Hindlimb muscle (tissue), 1 donor: ENCODE results near the gene FCRL1. TPM values are rescaled to one million over a fixed set of nuclear protein-coding genes. Genes with fewer than 3 reads are reported as not detected.

Experiments
- DNase-seq: peaks from one replicate; pipeline ENCODE4 v3.0.0-alpha.2; 2013
- polyA plus RNA-seq: library from polyadenylated mRNA; unstranded; fragments of 120-200 nt; gene quantifications from one replicate; pipeline ENCODE4 v1.2.1, GENCODE V29; 2013; ENCODE audit not compliant: insufficient read length

Gene FCRL1, protein sequence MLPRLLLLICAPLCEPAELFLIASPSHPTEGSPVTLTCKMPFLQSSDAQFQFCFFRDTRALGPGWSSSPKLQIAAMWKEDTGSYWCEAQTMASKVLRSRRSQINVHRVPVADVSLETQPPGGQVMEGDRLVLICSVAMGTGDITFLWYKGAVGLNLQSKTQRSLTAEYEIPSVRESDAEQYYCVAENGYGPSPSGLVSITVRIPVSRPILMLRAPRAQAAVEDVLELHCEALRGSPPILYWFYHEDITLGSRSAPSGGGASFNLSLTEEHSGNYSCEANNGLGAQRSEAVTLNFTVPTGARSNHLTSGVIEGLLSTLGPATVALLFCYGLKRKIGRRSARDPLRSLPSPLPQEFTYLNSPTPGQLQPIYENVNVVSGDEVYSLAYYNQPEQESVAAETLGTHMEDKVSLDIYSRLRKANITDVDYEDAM
- polyA plus RNA-seq, result 0.09 TPM

DNA sequence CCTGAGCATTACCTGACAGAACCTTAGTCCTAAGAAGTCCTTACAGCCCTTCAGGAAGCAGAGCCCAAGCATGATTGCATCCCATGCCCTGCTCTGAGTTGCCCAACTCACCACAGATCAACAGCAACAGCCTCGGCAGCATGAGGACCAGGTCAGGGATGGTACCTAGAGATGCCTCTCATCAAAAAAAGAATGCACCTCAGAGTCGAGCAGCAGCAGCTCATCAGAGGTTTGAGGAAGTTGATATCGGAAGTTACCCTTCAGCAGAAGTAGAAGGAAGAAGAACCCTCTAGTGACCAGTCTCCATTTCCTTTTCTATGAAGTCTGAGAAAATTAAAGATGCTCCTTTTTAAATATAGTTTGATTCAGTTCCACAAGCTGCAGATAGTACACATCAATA lies at the start of gene FCRL1:
TSS of gene FCRL1 (minus strand) at position 225 of the 400 bp plus-strand sequence. CDS start at position 142, 83 bp downstream.
- DNase-seq, result no peak

DNA sequence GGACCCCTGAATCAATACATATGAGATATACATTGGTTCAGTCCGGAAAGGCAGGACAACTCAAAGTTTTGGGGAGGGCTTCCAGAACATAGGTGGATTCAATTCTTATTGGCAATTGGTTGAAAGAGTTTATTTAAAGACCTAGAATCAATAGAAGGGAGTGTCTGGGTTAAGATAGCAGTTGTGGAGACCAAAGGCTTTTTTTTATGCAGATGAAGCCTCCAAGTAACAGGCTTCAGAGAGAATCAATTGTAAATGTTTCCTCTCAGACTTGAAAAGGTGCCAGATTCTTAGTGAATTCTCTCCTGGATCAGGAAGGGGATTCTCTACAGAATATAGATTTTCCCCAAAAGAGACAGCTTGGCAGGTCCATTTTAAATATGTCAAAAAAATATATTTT lies 48.7 kb upstream of the FCRL1 start:
- DNase-seq, result no peak

DNA sequence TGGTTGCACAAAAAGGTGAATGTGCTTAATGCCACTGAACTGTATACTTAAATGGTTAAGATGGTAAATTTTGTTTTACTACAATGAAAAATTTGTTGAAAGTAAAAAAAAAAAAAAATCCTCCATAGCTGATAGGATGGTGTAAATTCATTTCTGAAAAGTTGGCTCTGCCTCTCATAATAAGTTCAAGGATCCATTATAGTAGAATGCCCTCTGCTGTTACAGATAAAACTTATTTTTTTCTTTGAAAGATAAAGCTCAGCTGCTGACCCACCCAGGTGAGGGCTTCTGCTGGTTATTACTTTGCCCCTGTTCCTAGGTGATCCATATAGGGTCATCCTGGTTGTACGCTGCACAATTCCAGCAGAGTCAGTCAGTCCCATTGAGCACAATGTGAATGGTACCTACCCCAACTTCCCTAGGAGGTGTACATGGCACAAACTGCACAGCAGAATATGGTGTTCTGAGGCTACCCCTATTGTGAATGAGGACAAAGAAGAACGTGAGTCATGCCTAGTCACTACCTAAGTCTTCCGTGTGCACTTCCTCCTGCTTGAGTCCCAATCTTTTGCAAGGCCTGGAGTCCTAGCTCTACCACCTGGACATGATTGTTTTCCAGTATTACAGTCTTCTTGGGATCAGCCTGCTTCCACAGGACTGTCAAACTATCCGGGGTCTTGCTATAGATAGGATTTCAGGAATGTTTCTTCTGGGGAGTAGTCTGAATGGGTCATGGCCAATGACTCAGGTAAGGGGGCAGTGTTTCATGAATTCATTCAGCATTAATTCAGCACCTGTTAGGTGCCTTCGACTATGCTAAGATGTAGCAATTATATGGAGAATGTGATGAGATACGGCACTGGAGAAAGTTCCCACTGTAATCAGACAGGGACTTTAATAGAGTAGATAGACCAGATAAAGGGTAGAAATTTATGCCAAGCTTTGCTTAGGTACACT lies 42.5 kb upstream of the FCRL1 start:
- DNase-seq, result no peak

DNA sequence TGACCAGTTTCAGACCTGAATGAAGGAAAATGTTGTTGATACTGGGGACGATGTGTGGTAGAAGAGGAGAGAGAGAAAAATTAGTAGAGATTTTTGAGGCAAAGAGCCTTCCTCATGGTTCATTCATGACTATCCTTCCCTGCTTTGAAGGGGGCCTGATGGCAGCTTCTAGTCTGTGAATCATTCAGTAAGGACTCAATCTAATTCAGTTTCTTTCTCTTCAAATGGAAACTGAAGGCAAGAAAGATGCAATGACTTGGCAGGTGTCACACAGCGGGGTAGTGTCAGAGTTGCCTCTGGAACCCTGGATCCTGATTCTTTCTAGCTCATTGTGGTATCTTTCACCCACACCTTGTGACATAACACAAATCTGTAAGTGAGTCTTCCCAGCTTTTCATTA lies 36.6 kb upstream of the FCRL1 start:
- no peak for DNase-seq

DNA sequence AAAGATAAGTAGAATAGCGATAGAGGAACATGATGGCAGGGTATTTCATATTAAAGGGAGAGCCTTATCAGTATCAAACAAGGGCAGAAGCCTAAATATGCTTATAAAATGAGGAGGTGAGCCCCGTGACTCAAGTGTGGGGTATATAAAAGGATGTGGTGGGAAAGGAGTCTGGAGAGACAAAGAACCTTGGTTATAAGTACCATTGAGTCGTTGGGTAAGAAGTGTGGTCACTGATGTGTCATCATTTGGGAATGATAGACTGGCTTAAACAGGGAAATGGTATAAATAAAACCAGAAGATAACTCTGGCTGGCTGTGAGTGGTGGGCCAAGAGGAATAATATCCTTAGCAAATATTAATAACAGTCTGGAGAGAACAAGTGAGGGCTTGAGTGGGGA lies 32.6 kb upstream of the FCRL1 start:
- no peak for DNase-seq

DNA sequence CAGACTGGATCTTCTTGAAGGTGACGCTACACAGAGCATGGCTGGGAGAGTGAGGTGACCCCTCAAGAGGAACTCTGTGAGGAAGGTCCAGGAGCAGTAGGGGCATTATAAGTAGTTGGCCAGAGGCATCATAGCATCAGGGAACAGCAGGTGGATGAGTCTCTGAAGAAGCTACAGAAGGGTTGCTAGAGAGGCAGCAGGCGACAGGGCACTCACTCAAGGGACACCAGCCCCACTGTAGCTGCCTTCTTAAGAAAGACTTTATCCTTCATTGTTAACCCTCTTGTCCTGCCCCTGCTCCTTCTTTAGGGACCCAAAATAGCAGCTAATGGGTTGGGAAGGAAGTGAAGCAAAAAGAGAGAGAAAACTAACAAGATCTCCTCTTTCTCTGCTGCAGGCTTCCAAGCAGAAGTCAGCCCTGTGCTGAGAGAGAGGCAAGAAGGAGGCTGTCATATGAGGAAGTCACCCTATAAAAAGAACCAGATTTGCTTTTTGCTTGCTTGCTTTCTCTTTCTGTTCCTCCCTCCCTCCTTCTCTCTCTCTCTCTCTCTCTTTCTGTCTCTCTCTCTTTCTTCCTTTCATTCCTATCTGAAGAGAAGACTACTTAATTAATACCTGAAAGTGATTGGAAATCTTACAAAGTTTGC lies 29.4 kb upstream of the FCRL1 start:
- no peak for DNase-seq

DNA sequence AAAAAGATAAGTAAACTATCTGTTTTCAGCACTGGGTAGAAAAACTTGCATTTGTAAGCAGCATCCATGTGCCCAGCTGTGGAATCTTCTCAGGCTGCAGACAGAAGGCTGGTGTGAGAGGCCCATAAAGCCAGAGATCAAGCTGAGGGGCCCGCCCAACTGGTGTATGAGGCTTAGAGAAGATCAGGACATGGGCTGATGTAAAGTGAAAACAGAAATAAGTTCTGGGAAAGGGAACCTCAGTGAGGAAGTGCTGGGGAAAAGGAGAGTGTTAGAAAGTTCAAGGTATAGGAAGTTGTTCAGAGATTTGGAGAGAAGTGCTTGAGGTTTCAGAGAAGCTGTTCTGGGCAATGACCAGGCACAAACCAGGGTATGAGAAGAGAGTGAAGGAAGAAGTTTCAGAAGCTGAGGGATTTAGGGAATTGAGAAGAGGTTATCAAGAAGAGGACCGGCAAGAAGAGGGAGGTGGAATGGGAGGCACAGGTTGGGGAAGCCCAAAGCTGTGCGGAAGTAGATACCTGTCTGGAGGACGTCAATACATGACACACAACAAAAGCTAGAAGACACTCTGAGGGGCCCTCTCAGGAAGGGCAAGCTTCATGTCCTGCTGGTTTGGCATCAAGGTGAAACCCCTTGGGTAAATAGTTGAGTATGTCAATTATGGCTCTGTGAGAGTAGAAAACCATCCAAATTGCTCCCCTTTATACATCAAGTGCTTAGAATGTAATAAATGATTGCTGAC lies 24.3 kb upstream of the FCRL1 start:
- DNase-seq, result no peak

DNA sequence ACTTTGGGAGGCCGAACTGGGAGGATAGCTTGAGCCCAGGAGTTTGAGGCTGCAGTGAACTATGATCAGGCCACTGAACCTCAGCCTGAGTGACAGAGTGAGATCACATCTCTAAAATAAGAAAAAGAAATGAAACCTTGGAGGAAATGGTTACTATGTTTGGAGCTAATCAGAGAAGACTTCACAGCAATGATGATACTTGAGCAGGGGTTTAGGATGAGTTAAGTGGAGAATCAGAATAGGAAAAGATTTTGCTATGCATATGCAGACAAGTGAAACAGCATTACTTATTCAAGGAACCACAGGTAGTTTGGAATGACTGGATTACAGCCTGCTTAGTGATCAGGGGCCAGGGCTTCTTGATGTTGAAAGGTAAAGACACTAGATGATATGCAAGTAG lies 23.0 kb upstream of the FCRL1 start:
- no peak for DNase-seq

DNA sequence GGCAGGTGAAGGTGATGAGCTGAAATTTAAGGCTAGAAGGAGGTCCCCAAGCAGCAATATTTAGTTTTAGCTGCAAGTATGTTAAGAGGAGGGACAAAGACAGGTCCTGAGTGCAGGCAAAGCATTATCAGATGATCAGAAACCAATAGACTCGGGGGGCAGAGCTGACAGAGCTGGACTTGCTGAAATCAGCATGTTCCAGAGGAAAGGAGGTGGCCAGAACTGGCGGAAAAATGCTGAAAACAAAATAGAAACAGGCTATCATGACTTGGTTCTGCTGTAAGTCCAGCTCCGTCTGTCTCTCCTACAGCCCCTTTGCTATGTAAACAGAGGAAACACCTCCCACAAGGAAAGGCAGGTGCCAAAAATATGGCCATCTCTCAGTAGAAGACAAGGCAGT lies 21.8 kb upstream of the FCRL1 start, which contains the start of gene CD5L:
TSS of gene CD5L (minus strand) at position 101 of the 400 bp plus-strand sequence. CDS start 107 bp downstream, outside the sequence.
- DNase-seq, result no peak

DNA sequence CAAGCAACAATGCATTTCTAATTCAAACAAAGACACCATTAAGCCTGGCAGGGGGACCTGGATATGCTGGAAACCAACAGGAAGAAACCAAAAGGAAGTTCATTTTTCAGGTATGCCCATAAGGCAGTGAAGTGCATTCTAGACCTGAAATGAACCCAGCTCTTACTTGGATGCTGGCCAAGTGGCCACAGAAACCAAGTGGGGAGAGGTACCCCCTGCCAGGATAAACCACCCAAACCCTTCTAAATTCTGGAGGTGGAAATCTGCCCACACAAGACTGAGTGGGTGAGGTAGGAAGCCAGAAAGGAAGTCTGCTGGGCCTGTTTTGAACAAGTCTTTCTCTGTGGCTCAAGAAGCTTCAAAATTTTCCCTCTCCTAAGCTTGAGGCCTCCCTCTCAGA lies 19.0 kb upstream of the FCRL1 start:
- no peak for DNase-seq

DNA sequence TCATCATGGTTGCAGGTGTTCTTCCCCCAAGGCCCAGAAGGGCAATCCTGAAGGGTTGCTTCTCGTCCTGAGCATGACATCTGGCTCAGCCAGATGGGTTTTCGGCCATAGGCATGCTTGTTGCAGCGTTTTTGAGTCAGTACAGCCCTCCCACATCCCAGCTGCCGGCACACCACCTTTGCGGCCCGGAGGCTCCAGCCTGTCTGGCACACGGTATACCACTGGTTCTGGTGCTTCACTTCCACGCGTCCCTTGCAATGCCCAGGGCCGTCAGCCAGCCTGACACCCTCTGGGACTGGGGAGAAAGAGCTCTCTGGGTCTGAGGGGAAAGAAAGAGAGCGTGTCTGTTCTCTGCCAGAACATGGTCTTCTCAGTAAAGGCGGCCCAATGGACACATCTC lies 14.5 kb upstream of the FCRL1 start:
- no peak for DNase-seq

DNA sequence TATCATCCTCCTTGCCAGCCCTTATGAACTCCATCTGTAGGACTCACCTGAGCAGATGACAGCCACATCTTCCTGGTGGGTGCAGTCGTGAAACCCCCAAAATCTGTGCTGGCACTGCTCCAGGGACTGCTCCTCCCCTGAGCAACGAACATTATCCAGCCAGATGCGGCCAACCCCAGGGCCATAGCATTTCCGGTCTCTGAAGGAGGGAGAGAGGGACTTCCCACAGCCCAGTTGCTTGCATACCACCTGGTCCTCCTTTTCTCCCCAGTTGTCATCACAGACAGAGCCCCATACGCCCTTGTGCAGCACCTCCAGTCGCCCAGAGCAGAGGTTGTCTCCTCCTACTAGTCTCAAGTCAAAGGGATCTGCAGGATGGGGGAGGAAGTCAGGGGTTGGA lies 13.2 kb upstream of the FCRL1 start:
- no peak for DNase-seq

DNA sequence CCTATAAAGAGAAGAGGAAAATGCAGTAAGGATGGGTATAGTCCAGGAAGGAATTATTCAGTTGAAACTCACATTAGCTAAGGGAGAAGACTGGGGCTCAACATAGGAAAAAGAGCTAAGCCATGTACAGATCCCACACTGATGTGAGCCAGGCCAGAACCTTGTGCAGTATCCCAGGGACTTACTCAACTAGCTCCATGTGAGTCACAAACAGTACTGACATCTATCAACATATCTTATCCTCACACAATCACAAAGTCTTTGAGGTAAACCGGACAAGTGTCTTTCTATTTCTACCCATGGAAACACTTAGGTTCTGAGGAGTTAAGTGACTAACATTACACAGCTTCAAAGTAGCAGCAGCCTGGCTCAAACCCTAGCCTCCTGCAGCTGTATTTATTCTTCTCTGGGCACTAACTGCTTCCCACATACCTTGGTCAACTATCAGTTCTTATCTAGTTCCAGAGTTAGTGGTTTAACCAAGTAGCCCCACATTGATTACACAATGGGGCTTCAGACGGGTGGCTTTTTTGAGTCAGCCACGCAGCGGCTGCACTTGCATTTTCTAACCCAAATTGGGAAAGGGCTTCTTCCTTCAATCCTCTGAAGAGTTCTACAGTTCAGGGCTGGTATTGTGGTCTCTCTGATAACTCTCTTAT lies 12.2 kb upstream of the FCRL1 start:
- DNase-seq, result no peak

DNA sequence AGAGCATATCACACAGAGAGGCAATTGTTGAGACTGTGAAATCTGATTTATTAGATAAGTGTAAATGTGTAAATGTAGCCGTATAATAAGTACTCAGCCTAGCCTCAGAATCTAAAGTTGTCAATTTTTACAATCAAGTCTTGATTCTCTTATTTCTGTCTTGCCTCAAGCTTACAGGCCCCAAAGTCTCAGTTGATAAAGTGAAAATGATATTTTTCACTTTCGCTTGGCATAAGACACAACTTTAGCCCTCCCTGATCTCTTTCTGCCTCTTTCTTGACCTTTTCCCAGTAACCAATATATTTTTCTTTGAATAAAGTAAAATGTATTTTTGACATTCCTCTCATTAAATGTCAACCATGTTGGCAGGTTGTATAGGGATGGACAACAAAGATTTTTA lies 11.0 kb upstream of the FCRL1 start:
- no peak for DNase-seq

DNA sequence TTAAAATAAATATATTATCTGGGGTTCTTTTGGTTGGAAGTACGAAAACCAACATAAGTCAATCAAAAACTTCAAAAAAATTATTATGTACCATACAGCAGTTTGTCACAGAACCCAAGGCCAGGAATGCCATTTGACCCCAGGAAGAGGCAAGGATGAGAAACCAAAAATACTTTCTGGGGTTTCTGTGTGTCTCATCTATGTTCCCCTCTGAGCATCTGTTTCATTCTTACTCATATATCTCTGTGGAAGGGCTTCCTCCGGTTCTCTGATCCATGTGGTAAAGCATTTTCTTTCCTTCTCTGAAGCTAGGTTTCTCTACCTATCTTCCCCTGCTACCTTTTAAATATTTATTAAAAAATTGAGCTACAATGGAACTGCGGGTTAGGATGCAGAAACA lies 9.8 kb upstream of the FCRL1 start:
- no peak for DNase-seq

DNA sequence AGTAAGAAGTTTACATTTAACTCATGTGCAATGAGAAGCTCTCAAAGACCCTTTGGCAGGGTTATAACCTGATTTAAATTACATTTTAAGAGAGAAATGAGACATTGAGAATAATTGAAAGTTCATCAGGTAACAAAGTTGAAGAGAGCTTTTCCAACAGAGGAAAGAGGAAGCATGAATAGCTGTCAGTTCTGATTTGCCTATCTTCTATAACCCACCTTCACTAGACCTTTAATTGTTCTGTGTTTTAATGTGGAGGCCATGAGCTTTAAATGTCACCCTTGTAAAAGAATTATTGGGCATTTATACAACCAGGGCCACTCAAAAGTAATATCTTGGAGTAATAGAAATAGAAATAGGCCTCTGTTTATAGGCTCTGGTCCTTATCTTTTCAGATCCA lies 9.3 kb upstream of the FCRL1 start:
- no peak for DNase-seq

DNA sequence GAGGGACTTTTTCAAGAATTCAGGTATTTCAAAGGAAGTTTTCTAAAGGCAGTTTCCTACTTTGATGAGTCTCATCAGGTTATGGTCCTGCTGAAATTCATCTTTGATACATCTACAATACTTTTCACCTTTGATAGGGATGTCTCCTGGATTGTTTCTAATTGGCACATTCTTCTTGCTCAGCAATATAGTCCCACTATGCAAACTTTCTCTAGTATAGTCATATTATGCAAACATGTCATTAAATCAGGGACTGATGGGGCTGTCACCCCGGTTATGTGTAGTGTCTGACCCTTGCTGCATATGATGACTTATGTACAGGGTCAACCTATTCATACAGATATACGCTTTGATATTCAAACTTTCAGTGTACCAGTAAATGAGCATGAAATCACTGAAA lies 379 bp upstream of the FCRL1 start:
- DNase-seq, result no peak

DNA sequence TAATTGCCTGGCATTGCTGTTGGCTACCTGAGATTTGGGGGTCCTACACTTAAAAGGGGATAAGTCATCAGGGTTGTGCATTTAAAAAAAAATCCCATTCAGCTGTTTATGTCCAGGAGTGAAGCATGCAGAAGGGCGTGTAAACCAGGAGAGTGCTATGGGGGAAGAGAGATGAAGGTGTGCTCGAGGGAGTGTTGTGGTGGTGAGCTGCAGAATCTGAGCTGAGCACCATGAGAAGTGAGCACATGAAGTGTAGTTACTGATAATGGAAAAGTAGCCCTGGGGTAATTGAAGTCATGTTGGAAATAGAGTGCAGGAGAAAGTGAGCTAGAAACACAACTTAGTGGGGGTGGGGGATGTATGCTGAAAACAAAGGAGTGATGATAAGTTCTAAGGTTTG lies 705 bp downstream of the FCRL1 start:
- DNase-seq, result no peak

DNA sequence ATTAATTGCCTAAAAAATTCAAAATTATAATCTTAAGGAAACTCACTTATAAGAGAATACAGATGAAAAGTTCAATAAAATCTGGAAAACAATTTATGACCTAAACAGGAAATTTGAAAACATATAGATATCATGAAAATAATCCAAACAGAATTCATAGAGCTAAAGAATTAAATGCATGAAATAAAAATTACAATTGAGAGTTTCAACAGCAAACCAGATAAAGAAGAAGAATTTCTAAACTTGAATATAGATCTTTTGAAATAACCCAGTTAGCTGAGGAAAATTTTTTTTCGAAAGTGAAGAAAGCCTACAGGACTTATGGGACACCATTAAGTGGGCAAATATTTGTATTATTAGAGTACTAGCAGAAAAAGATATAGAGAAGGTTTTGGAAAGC lies 6.7 kb downstream of the FCRL1 start:
- no peak for DNase-seq

DNA sequence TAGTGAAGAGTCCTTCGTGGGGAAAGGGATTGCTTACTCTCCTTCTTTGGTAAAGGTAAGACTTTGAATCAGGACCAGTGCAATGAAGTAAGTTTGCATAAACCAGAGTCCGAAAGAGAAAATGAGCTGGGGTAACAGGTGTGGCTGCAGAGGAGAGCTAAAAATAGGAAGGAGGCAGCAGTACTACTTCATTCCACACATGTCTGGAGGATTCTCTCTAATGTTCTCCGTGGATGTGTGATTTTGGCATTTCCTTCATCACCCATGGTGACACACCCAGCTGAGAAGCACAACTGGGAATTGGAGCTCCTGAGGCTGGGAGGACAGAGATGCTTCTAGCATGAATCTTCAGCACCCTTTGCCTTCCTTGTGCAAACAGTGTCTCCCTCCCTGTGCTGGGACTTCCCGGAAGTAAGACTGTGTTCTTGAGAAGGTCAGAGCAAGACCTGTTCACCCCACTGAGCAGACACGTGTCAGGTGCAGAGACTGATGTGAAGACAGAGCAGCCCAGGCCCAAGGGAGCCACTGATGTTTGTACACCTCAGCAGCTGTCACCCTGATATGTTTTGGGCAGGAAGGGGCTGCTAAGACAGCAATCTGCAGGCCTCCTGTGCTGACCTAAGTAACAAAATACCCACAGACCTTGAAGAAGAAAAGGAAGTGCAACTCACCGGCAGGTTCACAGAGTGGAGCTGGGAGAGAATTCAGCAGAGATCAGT lies 13.3 kb downstream of the FCRL1 start:
- DNase-seq, result no peak

DNA sequence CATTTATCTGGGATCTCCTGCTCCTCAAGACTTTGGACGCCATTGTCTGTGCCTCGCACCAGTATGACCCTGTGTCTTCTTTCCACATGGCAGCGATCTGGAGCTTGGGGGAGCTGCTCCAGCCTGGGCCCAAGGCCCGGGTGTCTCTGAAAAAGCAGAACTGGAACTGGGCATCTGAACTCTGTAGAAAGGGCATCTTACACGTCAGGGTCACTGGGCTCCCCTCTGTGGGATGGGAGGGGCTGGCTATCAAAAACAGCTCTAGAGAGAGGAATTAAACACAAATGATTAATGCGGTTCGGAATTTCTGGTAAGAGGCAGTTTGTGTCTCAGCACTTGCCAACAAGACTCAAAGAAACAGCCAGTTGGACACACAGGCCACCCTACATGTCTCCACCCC lies 16.1 kb downstream of the FCRL1 start:
- no peak for DNase-seq
